ENCODE measurements around the gene SPRR5. TPM values are rescaled to one million over a fixed set of nuclear protein-coding genes. Genes with fewer than 3 reads are reported as not detected.

Gene SPRR5
- total and polyA plus RNA-seq, 9 of the 15 experiments (the other 6 are each of a cell fraction or from before 2014, with no cell fraction given) = not detected

DNA sequence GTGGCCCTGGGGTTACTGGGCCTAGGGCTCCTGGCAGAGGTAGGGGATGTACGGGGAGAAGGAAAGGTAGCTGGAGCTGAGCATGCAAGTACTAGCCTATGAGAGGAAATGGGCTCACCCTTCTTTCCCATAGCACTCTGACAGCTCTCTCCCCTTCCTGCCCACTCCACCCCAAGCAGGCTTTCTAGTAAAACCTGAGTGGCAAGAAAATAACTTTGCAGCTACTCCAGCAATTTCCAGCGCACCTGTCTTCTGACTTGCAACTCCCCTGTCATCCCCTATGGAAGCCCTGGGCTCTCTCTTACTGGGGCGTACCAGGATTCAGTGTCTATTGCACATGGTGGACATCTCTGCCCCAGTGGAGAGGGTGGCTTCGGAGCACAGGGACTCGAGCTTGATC is 45.4 kb upstream of the SPRR5 start (continued):
- TF ChIP-seq, protein P1, sequence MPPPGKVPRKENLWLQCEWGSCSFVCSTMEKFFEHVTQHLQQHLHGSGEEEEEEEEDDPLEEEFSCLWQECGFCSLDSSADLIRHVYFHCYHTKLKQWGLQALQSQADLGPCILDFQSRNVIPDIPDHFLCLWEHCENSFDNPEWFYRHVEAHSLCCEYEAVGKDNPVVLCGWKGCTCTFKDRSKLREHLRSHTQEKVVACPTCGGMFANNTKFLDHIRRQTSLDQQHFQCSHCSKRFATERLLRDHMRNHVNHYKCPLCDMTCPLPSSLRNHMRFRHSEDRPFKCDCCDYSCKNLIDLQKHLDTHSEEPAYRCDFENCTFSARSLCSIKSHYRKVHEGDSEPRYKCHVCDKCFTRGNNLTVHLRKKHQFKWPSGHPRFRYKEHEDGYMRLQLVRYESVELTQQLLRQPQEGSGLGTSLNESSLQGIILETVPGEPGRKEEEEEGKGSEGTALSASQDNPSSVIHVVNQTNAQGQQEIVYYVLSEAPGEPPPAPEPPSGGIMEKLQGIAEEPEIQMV (tag; conservative IDR thresholded peaks at IDR 0.05; ENCODE audit: low read depth) = no peak
- TF ChIP-seq ILF3 (IDR thresholded peaks at IDR 0.05; ENCODE audit: borderline replicate concordance) = no peak
- no peak for TF ChIP-seq ZBTB5 (IDR thresholded peaks at IDR 0.05)
- no peak for TF ChIP-seq NCOA2 (IDR thresholded peaks at IDR 0.05; ENCODE audit: partially characterized antibody in 2 of 2)
- TF ChIP-seq MGA (IDR thresholded peaks at IDR 0.05) = no peak
- no peak for TF ChIP-seq CSDE1 (IDR thresholded peaks at IDR 0.05)
- TF ChIP-seq MNT (conservative IDR thresholded peaks at IDR 0.05) = no peak
- TF ChIP-seq ESRRB (CRISPR knock-in tag; IDR thresholded peaks at IDR 0.05; ENCODE audit: borderline replicate concordance) = no peak
- no peak for TF ChIP-seq ASH1L (IDR thresholded peaks at IDR 0.05; ENCODE audit: borderline replicate concordance, low read depth, partially characterized antibody)

Data from K562 (cell line).